Measurements from ENCODE around the gene ZNF26.
"Not testable (repeated sequence)": the region's sequence is repeated elsewhere in the genome, so short reads cannot be mapped to it uniquely, and the experiment has no call there.

Gene ZNF26

DNA sequence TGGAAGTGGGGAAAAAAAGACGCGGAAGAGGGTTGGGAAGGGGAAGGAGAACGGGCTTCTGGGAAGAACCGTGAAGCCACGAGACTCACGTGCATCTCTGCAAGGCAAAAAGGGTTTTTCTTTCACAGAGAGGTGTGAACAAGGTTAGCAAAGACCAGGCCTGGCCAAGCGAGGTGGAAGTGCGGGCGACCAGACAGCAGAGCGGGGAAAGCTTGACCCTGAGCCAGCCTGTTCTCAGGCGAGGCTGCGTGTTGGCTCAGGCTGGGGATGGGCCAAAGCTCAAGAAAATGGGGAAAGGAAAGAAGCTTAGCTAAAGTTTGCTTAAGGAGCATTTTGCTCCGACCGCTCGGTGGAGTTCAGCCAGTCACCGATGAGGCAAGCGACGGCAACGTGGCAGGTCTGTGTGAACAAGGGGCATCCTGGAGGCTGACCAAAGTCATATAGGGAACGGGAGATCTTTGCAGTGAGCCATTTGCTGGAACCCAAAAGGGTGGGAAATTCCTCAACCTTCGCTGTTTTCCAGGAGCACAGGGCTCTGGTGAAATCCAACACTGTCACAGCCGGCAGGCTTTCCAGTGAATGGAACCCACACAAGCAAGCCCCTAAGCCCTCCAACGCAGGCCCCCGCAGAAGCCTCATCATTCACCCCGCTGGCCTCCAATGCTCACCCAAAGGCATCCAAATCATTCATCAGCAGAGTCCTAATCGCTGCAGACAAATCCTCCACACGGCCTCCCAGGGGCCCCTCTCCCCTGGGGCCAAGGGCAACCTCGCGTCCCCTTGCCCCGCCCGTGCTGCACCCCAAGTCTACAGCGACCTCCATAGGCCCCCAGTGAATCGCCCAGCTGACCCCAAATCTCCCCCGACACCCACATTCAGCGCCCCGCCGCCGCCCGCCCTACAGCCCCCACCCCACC lies 30.8 kb upstream of the ZNF26 start:
- no peak for DNase-seq

DNA sequence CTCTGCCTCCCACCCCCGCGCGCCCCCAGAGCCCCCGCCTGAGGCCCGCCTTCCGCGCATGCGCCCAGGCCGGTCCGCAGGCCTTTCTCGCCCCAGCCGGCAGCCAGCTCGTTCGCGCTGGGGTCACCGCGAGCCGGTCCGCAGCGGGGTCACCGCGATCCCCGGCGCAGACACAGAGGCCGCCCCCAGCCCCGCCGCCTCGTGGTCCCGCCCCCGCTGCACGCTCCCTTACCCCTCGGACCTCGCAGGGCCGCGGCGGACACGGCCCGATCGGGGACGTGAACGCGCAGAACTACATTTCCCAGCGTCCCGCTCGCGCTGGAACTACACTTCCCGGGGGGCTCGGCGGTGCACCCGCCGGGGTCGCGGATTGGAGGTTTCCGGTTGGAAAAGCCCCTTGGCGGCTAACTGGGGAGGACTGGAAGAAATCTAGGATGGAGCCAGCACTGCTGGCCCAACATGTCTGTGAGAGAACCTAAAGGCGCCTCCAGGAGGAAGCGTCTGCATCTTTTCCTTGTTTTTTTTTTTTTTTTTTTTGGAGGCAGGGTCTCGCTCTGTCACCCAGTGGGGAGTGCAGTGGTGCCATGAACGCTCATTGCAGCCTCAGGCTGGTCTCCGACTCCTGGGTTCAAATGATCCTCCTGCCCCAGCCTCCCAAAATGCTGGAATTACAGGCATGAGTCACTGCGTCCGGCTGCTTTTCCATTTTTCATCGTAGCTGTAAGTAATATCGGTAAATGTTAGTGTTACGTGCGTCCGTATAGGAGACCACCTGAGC lies 30.0 kb upstream of the ZNF26 start, which contains the start of gene ZNF605:
Gene ZNF605, minus strand, starts transcription at position 296 of the 778 bp plus-strand sequence. CDS start 10,671 bp downstream, outside the sequence.
- peak; percentile 75 for DNase-seq

DNA sequence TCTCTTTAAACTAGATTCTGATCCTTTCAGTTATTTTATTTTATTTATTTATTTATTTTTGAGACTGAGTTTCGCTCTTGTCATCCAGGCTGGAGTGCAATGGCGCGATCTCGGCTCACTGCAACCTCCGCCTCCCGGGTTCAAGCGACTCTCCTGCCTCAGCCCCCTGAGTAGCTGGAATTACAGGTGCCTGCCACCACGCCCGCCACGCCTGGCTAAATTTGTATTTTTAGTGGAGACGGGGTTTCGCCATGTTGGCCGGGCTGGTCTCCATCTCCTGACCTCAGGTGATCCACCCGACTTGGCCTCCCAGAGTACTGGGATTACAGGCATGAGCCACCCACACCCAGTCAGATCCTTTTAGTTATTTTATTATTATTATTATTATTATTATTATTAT lies 24.4 kb upstream of the ZNF26 start:
- not testable (repeated sequence) for DNase-seq

DNA sequence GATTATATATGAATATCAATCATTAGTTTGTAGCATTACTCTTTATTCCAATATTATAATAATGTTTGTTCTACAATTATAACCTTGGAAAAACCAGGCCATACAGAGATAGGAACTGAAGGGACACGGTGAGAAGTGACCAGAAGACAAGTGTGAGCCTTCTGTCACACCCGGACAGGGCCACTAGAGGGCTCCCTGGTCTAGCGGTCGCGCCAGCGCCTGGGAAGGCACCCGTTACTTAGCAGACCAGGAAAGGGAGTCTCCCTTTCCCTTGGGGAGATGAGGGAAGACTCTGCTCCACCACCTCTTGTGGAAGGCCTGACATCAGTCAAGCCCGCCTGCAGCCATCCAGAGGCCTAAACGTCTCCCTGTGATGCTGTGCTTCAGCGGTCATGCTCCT lies 22.2 kb upstream of the ZNF26 start:
- not testable (repeated sequence) for DNase-seq

DNA sequence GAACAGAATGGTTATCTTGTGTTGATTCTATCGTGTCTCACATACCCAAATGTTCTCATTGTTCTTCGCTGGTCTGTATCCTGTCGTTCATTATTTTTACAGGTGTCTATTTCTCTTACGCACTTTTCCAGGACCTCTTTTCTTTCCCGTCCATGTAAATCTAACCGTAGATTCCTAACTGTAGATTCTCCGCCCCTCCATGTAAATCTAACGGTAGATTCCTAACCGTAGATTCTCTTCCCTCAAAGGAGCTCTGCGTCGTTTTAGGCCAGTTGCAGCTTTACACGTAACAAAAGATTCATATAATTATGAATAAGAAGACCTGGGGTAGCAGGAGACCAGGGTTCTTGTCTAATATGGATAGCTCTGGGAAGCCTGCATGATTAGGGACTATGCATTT lies 20.4 kb upstream of the ZNF26 start:
- DNase-seq = no peak

DNA sequence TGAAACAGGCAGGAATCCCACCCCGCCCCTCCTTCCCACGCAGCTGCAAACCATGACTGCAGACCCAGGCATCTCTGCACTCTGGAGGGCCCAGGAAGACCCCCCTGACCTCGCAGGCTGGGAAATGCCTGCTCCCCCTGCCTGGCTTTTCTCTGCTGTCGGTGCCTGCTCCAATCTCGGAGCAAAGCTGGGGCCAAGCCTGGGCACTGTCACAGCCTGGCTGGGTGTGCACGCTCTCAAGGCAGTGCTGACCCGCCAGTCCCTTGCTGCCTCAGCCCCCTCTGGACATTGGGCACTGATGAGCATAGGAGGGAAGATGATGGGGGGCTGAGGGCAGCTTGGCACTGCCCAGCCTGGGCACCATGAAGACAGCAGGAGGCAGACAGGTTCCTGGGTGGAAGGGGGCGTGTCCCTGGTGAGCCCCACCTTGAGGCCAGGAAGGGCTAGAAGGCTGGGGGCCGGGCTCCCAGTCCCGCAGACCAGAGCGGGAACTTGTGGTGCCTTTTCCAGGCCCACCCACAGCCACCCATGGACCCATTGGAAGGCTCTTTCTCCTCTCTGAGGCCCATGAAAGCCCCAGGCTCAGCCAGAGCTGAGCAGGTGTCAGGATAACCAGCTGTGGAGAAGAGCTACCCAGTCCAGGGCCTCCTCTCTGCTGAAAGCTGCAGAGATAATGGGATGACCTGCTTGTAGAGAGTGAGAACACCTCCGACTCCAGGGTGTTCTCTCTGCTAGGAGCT lies 19.3 kb upstream of the ZNF26 start:
- DNase-seq = no peak

DNA sequence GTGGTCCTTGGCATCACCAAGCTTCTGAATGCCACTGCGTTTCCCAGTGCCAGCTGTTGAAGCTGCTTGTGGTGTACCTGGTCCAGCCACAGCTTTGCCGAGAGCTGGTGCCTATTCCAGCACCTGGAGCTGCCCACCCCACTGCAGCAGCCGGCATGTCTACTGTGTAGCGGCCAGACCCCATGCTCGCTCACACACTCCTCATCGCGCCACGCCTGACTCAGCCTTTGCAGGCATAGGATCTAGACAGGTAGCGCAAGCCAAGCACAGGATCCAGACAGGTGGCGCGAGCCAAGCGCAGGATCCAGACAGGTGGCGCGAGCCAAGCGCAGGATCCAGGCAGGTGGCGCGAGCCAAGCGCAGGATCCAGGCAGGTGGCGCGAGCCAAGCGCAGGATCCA lies 18.4 kb upstream of the ZNF26 start:
- DNase-seq = no peak

DNA sequence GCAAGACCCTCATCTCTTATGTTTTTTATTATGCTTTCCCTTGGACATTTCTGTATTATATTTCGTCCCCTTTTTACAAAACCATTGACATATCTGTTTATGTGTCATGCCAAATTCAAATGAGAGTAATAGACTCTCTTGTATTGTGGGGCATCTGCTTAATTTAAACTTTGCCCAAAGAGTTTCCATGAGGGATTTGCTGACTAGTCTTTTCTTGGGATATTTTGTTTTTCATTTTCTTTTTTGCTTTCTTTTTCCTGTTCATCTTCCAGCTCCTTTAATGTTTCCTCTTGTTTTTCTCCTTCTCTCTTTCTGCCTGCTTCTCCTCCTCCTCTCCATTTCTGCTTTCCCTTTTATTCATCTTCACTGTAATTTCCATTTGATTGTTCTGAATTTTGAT lies 13.8 kb upstream of the ZNF26 start:
- no peak for DNase-seq

DNA sequence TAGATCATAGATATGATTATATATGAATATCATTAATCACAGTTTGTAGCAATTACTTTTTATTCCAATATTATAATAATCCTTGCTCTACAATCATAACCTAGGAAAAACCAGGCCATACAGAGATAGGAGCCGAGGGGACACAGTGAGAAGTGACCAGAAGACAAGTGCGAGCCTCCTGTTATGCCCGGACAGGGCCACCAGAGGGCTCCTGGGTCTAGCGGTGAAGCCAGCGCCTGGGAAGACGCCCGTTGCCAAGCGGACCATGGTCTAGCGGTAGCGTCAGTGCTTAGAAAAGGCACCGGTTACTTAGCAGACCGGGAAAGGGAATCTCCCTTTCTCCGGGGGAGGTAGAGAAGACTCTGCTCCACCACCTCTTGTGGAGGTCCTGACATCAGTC lies 9.3 kb upstream of the ZNF26 start:
- not testable (repeated sequence) for DNase-seq

DNA sequence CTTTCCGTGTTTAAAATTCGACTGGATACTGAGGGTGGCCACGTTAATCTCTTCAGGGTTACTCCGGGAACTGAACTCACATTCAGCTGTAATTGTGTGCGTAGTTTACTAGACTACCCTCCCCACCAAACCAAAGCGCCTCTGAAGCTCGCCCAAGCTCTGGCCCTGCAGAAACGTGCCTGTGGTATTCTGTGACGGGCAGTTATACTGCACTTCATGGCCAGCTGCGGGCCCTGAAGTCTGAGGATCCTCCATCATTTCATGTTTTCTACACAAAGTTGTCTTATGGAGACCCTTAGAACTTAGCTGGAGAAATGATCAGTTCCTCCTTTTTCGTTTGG lies 688 bp downstream of the ZNF26 start:
- no peak for DNase-seq

DNA sequence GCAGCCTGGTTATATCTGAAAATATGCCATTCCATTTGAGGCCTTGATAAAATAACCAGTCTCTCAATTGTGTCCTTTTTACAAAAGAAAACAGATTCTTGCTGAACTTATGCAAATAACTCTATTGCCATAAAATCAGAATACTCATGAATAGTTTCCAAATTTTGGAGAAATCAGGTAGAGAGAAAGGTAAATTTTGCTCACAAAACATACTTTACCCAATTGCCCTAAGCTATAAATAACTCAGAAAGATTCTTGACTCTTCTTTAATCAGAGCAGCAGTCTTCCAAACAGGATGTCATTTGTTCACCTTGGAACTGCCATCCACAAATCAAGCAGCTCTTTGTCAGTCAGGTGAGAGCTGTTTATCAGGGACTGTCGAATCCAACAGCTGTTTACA lies 12.6 kb downstream of the ZNF26 start:
- DNase-seq = no peak

DNA sequence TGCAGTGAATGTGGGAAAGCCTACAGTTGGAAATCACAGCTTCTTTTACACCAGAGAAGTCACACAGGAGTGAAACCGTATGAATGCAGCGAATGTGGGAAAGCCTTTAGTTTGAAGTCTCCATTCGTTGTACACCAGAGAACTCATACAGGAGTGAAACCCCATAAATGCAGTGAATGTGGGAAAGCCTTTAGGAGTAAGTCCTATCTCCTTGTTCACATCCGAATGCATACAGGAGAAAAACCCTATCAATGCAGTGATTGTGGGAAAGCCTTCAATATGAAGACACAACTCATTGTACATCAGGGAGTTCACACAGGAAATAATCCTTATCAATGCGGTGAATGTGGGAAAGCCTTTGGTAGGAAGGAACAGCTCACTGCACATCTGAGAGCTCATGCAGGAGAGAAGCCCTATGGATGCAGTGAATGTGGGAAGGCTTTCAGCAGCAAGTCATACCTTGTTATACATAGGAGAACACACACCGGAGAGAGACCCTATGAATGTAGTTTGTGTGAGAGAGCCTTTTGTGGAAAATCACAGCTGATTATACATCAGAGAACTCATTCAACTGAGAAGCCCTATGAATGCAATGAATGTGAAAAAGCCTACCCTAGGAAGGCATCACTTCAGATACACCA lies 24.6 kb downstream of the ZNF26 start:
- no peak for DNase-seq

DNA sequence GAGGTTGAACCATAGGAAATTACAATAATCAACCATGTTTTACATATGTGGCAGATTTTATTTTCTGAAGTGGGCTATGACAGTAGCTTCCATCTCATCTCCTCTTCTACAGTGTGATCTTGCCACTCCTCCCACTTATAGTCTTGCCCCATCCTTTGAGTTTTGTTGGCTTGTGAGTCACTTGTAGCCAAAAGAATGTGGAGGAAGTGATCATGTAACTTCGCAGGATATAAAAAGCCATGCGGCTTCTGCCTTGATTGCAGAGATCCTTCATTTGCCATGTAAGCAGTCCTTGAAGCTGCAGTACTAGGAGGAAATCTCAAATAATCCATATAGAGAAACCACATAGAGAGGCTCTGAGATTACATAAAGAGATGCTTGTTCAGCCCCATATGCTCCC lies 37.4 kb downstream of the ZNF26 start:
- DNase-seq = no peak

DNA sequence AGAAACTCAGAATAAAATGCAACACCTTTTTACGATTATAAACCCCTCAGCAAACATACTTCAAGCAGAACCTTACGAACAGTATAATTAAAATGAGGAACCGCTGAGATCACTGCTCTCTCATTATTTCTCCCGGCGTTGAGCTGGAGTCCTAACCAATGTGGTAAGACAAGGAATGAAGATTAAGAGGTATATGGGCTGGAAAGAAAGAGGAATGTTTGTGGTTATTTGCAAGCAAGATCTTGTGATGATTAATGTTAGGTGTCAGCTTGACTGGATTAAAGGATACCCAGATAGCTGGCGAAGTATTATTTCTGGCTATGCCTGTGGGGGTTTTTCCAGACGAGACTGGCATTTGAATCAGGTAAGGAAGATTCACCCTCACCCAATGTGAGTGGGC lies 40.8 kb downstream of the ZNF26 start:
- DNase-seq = no peak

DNA sequence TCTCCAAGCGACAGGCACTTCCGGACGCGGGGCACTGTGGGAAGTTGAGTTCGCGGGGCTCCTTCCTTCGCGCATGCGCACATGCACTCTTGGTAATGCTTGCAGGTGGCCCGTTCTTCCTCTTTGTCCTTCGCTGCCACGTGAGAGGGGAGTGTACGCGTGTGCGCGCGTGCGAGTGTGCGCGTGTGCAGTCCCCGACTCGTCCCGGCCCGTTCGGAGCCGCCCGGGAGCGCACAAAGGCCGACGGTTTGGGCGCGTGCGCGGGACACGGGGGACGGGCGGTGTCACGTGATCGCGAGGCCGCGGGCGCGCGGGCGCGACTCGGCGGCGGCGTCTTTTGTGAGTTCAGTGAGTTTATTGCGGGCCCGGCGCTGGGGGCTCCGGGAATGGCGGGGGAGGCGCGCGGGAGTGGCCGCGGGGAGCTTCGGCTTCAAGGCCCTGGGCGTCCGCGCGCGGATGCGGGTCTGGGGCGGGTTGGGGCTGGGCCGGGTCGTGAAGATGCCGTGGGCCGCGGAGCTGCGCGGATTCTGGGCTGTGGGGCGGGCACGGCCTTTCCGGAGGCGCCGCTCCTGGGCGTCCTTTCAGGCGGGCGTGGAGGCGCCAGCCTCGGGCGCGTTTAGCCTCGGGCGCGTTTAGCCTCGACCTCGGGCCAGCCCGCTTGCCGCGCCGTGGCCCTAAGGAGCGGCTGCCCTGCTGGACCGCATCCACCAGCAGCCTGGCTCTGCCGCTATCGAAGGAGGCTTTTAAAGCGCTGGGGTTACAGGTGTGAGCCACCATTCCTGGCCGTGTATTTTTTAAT lies 51.2 kb downstream of the ZNF26 start, which contains the start of gene ZNF84:
Gene ZNF84, plus strand, starts transcription at position 303 of the 799 bp plus-strand sequence. CDS start 3,959 bp downstream, outside the sequence.
- DNase-seq = peak; percentile 94

DNA sequence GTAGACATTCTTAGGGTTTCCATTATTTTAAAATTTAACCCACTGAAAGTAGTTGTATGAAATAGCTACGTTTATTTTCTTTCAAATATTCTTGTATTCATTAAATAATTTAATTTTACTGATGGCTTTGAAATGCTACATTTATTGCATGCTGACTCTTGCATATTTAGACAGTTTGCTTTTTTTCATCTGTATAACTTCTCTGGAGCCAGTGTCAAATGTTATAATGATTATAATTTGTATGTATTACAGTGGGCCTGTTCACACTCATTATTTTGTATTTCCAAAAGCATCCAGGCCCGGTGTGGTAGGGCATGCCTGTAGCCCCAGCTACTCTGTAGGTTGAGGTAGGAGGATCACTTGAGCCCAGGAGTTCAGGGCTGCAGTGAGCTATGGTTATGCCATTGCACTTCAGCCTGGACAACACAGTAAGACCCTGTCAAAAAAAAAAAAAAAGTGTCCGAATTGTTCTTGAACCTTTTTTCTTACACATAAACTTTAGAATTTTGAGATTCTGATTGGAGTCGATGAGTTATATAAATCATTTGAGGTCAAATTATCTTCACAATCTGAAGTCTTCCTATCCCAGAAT lies 52.0 kb downstream of the ZNF26 start:
- no peak for DNase-seq

DNA sequence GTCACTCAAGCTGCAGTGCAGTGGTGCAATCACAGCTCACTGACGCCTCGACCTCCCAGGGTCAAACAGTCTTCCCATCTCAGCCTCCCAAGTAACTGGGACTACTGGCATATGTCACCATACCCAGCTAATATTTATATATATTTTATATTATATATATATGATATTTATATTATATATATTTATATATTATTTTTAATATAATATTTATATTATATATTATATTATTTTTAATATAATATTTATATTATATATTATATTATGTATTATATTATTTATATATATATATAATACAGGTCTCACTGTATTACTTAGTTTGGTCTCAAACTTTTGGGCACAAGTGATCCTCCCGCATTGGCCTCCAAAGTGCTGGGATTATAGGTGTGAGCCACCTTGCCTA lies 60.5 kb downstream of the ZNF26 start:
- DNase-seq = no peak

DNA sequence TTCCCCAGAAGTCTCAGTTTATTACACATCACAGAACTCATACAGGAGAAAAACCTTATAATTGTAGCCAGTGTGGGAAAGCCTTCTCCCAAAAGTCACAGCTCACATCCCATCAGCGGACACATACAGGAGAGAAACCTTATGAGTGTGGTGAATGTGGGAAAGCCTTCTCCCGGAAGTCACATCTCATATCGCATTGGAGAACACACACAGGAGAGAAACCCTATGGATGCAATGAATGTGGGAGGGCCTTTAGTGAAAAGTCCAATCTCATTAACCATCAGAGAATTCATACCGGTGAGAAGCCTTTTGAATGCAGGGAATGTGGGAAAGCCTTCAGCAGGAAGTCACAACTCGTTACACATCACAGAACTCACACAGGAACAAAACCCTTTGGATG lies 71.3 kb downstream of the ZNF26 start:
- DNase-seq = no peak

DNA sequence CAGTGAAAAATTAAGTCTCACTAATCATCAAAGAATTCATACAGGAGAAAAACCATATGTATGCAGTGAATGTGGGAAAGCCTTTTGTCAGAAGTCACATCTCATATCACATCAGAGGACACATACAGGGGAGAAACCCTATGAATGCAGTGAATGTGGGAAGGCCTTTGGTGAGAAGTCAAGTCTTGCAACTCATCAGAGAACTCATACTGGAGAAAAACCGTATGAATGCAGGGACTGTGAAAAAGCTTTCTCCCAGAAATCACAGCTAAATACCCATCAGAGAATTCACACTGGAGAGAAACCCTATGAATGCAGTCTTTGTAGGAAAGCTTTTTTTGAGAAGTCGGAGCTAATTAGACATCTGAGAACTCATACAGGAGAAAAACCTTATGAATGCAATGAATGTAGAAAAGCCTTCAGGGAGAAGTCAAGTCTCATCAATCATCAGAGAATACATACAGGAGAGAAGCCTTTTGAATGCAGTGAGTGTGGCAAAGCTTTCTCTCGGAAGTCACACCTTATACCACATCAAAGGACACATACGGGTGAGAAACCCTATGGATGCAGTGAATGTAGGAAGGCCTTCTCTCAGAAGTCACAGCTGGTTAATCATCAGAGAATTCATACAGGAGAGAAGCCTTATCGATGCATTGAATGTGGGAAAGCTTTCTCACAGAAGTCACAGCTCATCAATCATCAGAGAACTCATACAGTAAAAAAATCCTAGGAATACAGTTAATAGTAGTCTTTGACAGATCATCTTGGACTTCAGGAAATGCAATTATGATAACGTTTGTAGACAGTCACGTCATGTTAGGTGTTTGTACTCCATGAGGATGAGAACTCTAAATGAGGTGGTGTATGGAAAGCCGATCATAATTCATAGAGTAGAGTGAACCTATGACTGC lies 72.3 kb downstream of the ZNF26 start:
- DNase-seq = no peak

DNA sequence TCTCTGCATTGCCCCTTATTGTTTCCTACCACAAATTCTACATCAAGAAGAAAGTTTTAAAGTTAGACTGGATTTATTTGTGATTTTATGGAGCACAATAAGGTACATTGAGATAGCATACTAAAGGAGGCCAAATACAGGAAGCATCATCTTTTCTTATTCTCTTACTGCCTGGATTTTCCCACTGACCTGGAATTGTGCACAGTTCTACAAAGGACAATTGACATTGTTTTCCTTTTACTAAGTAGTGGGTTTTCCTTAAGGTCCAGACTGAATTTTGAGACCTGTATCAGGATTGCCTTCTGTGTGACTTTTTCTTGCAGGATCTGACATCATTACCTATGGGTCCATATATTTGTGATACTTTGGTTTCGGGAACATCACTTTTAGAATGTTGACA lies 75.8 kb downstream of the ZNF26 start:
- DNase-seq = no peak

Measured in activated T-cell treated with anti-CD3 and anti-CD28 coated beads for 4 hours (primary cell).